ENCODE data around the gene SPRR5.

SPRR5 gene

DNA sequence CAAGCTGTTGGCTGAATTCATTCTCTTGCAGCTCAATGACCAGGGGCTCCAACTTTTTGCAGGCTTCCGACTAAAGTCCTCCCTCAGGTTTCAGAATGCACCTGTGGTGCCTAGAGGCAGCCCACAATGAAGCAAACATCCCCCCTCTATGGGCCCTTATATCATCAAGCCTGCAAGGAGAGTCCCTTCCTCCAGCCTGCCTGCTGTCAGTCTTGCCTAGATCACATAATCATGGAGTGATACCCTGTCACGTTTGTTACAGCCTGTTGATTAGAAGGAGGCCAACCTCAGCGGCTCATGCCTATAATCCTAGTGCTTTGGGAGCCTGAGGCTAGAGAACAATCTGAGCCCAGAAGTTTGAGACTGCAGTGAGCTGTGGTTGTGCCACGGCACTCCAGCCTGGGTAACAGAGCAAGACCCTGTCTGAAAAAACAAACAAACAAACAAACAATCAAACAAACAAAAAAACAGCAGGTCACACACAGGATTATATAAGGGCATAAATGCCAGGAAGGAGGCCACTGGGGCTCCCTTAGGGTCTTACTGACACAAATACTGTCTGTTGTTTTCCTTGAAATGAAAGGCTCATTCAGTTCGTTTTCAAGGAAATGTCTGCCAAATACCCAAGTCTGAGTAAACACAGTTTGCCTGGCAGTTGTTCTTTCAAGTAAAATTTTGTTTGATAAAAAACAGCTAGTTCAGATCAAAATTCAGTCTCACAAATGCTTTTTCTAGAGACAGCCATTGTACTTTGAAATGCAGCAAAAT lies 49.8 kb downstream of the SPRR5 start:
- ChIA-PET CTCF (no interaction called here), POLR2A (no interaction called here)
- no peak for DNase-seq (ENCODE audit: extremely low spot score)
- no peak for TF ChIP-seq CTCF (IDR thresholded peaks at IDR 0.05; ENCODE audit: control extremely low read depth, extremely low read depth, low read depth, missing control alignments)

DNA sequence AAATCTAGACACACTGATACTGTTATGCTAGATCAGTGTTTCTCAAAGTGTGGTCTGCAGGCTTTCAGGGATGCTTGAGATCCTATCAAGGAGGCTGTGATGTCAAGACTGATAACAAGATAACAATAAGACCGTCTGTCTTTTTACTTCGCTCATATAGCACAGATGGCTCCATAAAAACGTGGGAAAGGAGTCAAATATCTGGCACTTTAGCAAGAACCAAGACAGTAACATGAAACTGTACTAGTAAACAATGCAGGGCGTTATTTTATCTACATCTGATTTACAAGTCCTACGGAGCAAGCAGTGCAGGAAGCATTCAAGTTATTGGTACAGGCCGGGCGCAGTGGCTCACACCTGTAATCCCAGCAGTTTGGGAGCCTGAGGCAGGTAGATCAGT lies 50.9 kb downstream of the SPRR5 start:
- DNase-seq (ENCODE audit: extremely low spot score) = no peak
- CTCF ChIA-PET = no interaction called here
- TF ChIP-seq CTCF (IDR thresholded peaks at IDR 0.05; ENCODE audit: control extremely low read depth, extremely low read depth, low read depth, missing control alignments) = no peak
- POLR2A ChIA-PET = no interaction called here

DNA sequence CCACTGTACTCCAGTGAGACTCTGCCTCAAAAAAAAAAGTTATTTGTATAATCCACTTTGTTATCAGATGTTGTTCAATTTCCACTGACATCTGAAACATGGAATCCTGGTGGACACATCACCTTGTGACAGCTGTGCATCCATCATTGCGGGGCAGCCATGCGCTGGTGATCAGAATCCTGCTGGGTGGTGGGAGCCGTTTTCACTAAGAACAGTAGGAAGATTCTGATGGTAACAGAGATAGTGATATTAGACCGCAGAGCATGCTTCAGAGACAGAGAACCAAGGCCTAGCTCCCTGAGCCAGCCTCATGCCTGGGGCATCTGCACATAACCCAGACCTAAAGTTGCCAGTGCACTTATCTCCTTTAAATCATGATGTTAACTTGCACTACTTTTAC lies 51.5 kb downstream of the SPRR5 start:
- ChIA-PET POLR2A (no interaction called here), CTCF (interaction anchor here (1.3 kb wide), 1 partner anchor 33 kb away, joined by 3 read pairs; no protein-coding TSS in a partner anchor)
- no peak for TF ChIP-seq CTCF (IDR thresholded peaks at IDR 0.05; ENCODE audit: control extremely low read depth, extremely low read depth, low read depth, missing control alignments)
- no peak for DNase-seq (ENCODE audit: extremely low spot score)
